ENCODE data around the gene VPS16.

VPS16 gene

GRCh38 chr20:2874456-2874855 is 33.9 kb downstream of the VPS16 start (continued):
- TF ChIP-seq ZNF221 (tag by site-specific recombination; IDR thresholded peaks at IDR 0.05; ENCODE audit: borderline replicate concordance) (no peak), ZNF645 (tag by site-specific recombination; IDR thresholded peaks at IDR 0.05) (no peak), YY1 (tag by site-specific recombination; IDR thresholded peaks at IDR 0.05) (no peak), PRDM10 (tag by site-specific recombination; IDR thresholded peaks at IDR 0.05) (no peak), ZNF16 (tag by site-specific recombination; IDR thresholded peaks at IDR 0.05; ENCODE audit: low read depth) (no peak), ZNF791 (tag by site-specific recombination; IDR thresholded peaks at IDR 0.05) (no peak), SCRT2 (tag by site-specific recombination; IDR thresholded peaks at IDR 0.05) (no peak), GLI2 (tag by site-specific recombination; IDR thresholded peaks at IDR 0.05; ENCODE audit: borderline replicate concordance, low read depth) (no peak), ZBTB6 (tag by site-specific recombination; IDR thresholded peaks at IDR 0.05) (peak; percentile 20; the same call in 1 of the 2 replicates), YY2 (tag by site-specific recombination; IDR thresholded peaks at IDR 0.05) (no peak), ZNF621 (tag by site-specific recombination; IDR thresholded peaks at IDR 0.05) (no peak), PRDM2 (tag by site-specific recombination; IDR thresholded peaks at IDR 0.05; ENCODE audit: borderline replicate concordance) (no peak), ZNF274 (IDR thresholded peaks at IDR 0.05; ENCODE audit: low read length) (no peak), ZNF274 (tag by site-specific recombination; IDR thresholded peaks at IDR 0.05; ENCODE audit: borderline replicate concordance) (no peak), ZNF404 (tag by site-specific recombination; IDR thresholded peaks at IDR 0.05) (no peak), ZNF37A (tag by site-specific recombination; IDR thresholded peaks at IDR 0.05) (no peak), ZNF768 (tag by site-specific recombination; IDR thresholded peaks at IDR 0.05) (no peak), ZNF555 (tag by site-specific recombination; conservative IDR thresholded peaks at IDR 0.05) (no peak), HOXA7 (CRISPR knock-in tag; IDR thresholded peaks at IDR 0.05; ENCODE audit: borderline replicate concordance) (no peak), ZFP3 (tag by site-specific recombination; IDR thresholded peaks at IDR 0.05; ENCODE audit: low read depth) (no peak), SETDB1 (IDR thresholded peaks at IDR 0.05; ENCODE audit: insufficient read length, low read length) (no peak), ZIC2 (tag by site-specific recombination; IDR thresholded peaks at IDR 0.05) (no peak), KLF1 (tag by site-specific recombination; IDR thresholded peaks at IDR 0.05) (no peak), PATZ1 (tag by site-specific recombination; IDR thresholded peaks at IDR 0.05) (no peak), ZNF138 (tag by site-specific recombination; IDR thresholded peaks at IDR 0.05; ENCODE audit: borderline replicate concordance) (no peak), ZNF423 (tag by site-specific recombination; IDR thresholded peaks at IDR 0.05) (no peak), ZNF335 (tag by site-specific recombination; conservative IDR thresholded peaks at IDR 0.05) (no peak), ZNF549 (tag by site-specific recombination; IDR thresholded peaks at IDR 0.05) (no peak)
